ENCODE results near the gene TUT4. TPM values are rescaled to one million over a fixed set of nuclear protein-coding genes. Genes with fewer than 3 reads are reported as not detected.
A peak's percentile ranks its signal among the peaks of the same experiment; 100 is the strongest.

Gene TUT4
- total and polyA plus RNA-seq, 2 experiments from 2014 or later: 69.9 to 116 TPM

DNA sequence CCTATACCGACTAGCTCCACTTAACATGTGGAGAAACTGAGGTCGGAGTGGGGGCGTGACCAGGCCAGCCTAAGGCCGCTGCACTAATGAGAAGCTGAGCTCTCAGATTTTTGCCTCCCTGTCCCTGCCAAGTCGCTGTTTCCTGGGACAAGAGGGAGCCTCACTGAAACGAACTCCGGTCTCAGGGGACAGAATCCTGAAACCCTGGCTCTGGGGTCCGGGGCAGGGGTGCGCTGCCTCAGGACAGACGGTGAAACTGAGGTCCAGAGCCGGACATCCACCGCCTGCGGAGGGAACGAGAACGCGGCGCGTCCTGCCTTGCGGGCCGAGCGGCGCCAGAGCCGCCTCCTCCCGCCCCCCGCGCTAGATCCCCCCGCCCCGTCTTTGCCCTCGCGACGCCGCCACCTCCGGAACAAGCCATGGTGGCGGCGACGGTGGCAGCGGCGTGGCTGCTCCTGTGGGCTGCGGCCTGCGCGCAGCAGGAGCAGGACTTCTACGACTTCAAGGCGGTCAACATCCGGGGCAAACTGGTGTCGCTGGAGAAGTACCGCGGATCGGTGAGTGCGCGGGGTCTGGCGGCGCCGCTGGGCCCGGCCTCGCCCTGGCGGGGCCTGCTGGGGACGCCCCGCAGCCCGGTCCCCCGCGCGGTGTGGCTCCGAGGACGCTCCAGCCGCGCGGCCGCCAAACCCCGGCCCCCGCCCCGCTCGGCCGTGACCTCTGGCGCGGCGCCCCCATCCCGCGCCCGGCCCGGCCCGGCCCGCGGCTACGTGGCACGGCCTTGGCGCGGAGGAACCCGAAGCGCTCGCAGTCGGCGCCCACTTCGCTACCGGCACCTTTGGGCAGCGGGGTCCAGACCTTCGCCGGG, 49.3 kb upstream of the TUT4 start, which contains the start of gene GPX7:
GPX7 (plus strand) TSS at position 381 of the 865 bp plus-strand sequence; CDS start at position 420, 39 bp downstream.
- Mint-ChIP-seq H3K9me3 (peaks cover 3% of the 10 kb centered on the region; the same call in 1 of the 3 replicates), H3K4me1 (peaks cover 10% of the 10 kb centered on the region), H3K36me3 (ENCODE audit: low read depth) (peaks cover 2% of the 10 kb centered on the region; the same call in 2 of the 3 replicates), H3K4me3 (peak within 1 kb of the TSS; percentile 74), H3K27me3 (ENCODE audit: insufficient read depth, low read depth, poor library complexity) (peaks cover 38% of the 10 kb centered on the region), H3K27ac (no peak within 1 kb of the TSS)
- H3K36me3 ChIP-seq (ENCODE audit: insufficient read depth): no peaks in the 10 kb centered on the region
- peak within 1 kb of the TSS; percentile 92 for H3K4me2 ChIP-seq
- peak within 1 kb of the TSS; percentile 100 for H2AFZ ChIP-seq
- H4K20me1 ChIP-seq (replicated peaks; ENCODE audit: insufficient read depth): no peaks in the 10 kb centered on the region; the same call in 1 of the 2 replicates
- H3K4me3 ChIP-seq: peak within 1 kb of the TSS; percentile 66
- peaks cover 45% of the 10 kb centered on the region for H3K27me3 ChIP-seq (ENCODE audit: insufficient read depth)
- no peak within 1 kb of the TSS for H3K27ac ChIP-seq (ENCODE audit: low read depth)
- H3K79me2 ChIP-seq (replicated peaks; ENCODE audit: insufficient read depth): no peaks in the 10 kb centered on the region
- TF ChIP-seq NANOG (IDR thresholded peaks at IDR 0.05; ENCODE audit: borderline replicate concordance) (no peak), POLR2AphosphoS5 (IDR thresholded peaks at IDR 0.05; ENCODE audit: low read depth) (peak; percentile 49; the same call in 1 of the 2 replicates), EZH2phosphoT487 (IDR thresholded peaks at IDR 0.05; ENCODE audit: unreplicated experiment) (no peak)
- no peaks in the 10 kb centered on the region; the same call in 1 of the 2 replicates for H3F3A ChIP-seq (replicated peaks; ENCODE audit: low read depth)
- ATAC-seq (peak; percentile 65), DNase-seq (ENCODE audit: low spot score) (peak; percentile 77)
- H3K4me1 ChIP-seq (ENCODE audit: insufficient read depth): 0 out of 2 replicates have a peak, but pooled peaks cover 10% of the 10 kb centered on the region
- no peaks in the 10 kb centered on the region for H3K9me2 ChIP-seq (ENCODE audit: insufficient read depth)

DNA sequence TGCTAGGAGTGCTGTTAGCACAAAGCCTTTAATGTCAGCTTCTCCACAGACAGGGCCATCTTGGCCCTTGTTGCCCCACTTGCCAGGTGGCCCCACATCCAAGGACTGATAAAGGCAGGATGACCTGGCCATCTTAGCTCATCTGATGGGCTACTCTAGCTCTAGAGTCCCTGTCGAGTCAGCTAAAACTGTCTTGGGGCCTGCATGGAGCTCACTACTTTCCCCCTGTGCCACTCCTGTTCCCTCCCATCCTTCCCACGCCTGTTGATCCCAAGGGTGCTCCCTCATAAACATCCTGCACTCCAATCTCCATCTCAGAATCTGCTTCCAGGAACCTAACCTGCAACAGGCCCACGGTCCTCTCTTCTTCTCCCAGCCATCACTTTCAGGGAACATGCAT, 48.6 kb upstream of the TUT4 start:
- H3K4me1 Mint-ChIP-seq: peaks cover 10% of the 10 kb centered on the region
- H3K27me3 Mint-ChIP-seq (ENCODE audit: insufficient read depth, low read depth, poor library complexity): peaks cover 38% of the 10 kb centered on the region
- Histone ChIP-seq H3K9me2 (ENCODE audit: insufficient read depth) (no peaks in the 10 kb centered on the region), H3K4me2 (peak overlapping the region; percentile 92), H3K4me1 (ENCODE audit: insufficient read depth) (0 out of 2 replicates have a peak, but pooled peaks cover 10% of the 10 kb centered on the region), H2AFZ (peak overlapping the region; percentile 100), H3K4me3 (peak overlapping the region; percentile 66), H3K36me3 (ENCODE audit: insufficient read depth) (no peaks in the 10 kb centered on the region), H4K20me1 (replicated peaks; ENCODE audit: insufficient read depth) (no peaks in the 10 kb centered on the region; the same call in 1 of the 2 replicates), H3K79me2 (replicated peaks; ENCODE audit: insufficient read depth) (no peaks in the 10 kb centered on the region), H3K27me3 (ENCODE audit: insufficient read depth) (peaks cover 45% of the 10 kb centered on the region), H3F3A (replicated peaks; ENCODE audit: low read depth) (no peaks in the 10 kb centered on the region; the same call in 1 of the 2 replicates), H3K27ac (ENCODE audit: low read depth) (no peak overlapping the region)
- DNase-seq (ENCODE audit: low spot score) (no peak), ATAC-seq (no peak)
- peaks cover 3% of the 10 kb centered on the region; the same call in 1 of the 3 replicates for H3K9me3 Mint-ChIP-seq
- no peak overlapping the region for H3K27ac Mint-ChIP-seq
- no peaks in the 10 kb centered on the region for H3K36me3 Mint-ChIP-seq (ENCODE audit: low read depth)
- H3K4me3 Mint-ChIP-seq: peak overlapping the region; percentile 73
- TF ChIP-seq CREB1 (CRISPR knock-in tag; IDR thresholded peaks at IDR 0.05; ENCODE audit: low read depth) (no peak), STAT1 (IDR thresholded peaks at IDR 0.05; ENCODE audit: unreplicated experiment) (no peak), EZH2phosphoT487 (IDR thresholded peaks at IDR 0.05; ENCODE audit: unreplicated experiment) (no peak), EZH2 (IDR thresholded peaks at IDR 0.05; ENCODE audit: low read depth, unreplicated experiment) (no peak), ZNF114 (CRISPR knock-in tag; IDR thresholded peaks at IDR 0.05) (no peak), JUNB (IDR thresholded peaks at IDR 0.05; ENCODE audit: unreplicated experiment) (no peak)
- TF ChIP-seq, protein P1, sequence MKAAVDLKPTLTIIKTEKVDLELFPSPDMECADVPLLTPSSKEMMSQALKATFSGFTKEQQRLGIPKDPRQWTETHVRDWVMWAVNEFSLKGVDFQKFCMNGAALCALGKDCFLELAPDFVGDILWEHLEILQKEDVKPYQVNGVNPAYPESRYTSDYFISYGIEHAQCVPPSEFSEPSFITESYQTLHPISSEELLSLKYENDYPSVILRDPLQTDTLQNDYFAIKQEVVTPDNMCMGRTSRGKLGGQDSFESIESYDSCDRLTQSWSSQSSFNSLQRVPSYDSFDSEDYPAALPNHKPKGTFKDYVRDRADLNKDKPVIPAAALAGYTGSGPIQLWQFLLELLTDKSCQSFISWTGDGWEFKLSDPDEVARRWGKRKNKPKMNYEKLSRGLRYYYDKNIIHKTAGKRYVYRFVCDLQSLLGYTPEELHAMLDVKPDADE (IDR thresholded peaks at IDR 0.05): no peak
- TF ChIP-seq, protein P2, sequence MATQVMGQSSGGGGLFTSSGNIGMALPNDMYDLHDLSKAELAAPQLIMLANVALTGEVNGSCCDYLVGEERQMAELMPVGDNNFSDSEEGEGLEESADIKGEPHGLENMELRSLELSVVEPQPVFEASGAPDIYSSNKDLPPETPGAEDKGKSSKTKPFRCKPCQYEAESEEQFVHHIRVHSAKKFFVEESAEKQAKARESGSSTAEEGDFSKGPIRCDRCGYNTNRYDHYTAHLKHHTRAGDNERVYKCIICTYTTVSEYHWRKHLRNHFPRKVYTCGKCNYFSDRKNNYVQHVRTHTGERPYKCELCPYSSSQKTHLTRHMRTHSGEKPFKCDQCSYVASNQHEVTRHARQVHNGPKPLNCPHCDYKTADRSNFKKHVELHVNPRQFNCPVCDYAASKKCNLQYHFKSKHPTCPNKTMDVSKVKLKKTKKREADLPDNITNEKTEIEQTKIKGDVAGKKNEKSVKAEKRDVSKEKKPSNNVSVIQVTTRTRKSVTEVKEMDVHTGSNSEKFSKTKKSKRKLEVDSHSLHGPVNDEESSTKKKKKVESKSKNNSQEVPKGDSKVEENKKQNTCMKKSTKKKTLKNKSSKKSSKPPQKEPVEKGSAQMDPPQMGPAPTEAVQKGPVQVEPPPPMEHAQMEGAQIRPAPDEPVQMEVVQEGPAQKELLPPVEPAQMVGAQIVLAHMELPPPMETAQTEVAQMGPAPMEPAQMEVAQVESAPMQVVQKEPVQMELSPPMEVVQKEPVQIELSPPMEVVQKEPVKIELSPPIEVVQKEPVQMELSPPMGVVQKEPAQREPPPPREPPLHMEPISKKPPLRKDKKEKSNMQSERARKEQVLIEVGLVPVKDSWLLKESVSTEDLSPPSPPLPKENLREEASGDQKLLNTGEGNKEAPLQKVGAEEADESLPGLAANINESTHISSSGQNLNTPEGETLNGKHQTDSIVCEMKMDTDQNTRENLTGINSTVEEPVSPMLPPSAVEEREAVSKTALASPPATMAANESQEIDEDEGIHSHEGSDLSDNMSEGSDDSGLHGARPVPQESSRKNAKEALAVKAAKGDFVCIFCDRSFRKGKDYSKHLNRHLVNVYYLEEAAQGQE (IDR thresholded peaks at IDR 0.05; ENCODE audit: unreplicated experiment): no peak
- TF ChIP-seq, protein P3, sequence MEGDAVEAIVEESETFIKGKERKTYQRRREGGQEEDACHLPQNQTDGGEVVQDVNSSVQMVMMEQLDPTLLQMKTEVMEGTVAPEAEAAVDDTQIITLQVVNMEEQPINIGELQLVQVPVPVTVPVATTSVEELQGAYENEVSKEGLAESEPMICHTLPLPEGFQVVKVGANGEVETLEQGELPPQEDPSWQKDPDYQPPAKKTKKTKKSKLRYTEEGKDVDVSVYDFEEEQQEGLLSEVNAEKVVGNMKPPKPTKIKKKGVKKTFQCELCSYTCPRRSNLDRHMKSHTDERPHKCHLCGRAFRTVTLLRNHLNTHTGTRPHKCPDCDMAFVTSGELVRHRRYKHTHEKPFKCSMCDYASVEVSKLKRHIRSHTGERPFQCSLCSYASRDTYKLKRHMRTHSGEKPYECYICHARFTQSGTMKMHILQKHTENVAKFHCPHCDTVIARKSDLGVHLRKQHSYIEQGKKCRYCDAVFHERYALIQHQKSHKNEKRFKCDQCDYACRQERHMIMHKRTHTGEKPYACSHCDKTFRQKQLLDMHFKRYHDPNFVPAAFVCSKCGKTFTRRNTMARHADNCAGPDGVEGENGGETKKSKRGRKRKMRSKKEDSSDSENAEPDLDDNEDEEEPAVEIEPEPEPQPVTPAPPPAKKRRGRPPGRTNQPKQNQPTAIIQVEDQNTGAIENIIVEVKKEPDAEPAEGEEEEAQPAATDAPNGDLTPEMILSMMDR (conservative IDR thresholded peaks at IDR 0.05; ENCODE audit: low read depth in 2 of 2): no peak

Data from GM23338 (cell line).